ENCODE data around the gene CALM1.

CALM1 gene

GRCh38 chr14:90409209-90409730 lies 12.4 kb downstream of the CALM1 start:
- DNase-seq (ENCODE audit: low spot score) = no peak

GRCh38 chr14:90412058-90412457 lies 15.2 kb downstream of the CALM1 start:
- no peak for DNase-seq (ENCODE audit: low spot score)

DNA sequence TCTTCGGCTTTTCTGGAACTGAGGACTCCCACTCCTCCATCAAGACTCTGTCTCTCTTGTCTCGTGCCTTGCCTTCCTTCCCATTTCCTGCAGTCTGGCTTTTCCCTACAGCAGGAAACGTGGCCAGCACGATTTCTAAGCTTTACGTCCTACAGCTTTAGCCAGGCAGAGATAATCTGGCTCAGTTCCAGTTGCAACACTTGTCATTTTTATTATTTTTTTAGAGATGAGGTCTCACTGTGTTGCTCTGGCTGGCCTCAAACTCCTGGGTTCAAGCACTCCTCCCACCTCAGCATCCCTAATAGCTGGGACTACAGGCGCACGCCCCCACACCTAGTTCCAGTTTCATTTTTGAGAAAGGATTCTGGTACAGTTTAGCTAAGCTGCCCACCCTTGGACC lies 19.9 kb downstream of the CALM1 start:
- DNase-seq (ENCODE audit: low spot score) = no peak

DNA sequence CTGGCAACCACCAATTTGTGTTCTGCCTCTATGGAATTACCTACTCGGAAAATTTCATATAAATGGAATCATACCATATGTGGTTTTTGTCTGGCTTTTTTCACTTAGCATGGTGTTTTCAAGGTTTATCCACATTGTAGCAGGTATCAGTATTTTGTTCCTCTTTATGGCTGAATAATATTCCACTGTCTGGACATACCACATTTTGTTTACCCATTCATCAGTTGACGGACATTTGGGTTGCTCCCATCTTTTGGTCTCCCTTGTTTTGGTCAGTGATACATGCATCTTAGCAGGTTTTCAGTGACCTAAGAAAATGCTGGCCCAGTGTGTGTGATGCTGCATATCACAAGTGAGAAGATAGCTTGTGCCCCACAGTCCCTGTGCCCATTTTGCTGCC lies 21.2 kb downstream of the CALM1 start:
- no peak for DNase-seq (ENCODE audit: low spot score)

DNA sequence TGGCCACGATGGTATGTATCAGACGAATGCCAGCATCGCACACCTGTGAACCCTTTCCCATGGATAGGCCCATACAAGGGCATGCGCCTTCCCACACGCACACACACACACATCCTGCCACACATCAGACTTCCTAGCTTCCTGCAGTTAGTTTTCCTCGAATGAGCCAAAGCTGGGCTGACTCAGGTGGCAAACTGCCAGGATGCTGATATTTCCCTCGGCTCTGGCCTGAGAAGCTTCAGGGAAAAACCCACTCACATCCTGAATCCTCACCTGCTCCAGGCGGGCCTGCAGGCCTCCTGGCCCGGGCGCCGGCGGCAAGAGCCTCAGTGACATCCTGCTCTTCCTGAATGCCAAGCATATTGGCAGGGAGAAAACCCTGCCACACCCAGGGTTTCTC lies 22.4 kb downstream of the CALM1 start:
- DNase-seq (ENCODE audit: low spot score) = no peak

DNA sequence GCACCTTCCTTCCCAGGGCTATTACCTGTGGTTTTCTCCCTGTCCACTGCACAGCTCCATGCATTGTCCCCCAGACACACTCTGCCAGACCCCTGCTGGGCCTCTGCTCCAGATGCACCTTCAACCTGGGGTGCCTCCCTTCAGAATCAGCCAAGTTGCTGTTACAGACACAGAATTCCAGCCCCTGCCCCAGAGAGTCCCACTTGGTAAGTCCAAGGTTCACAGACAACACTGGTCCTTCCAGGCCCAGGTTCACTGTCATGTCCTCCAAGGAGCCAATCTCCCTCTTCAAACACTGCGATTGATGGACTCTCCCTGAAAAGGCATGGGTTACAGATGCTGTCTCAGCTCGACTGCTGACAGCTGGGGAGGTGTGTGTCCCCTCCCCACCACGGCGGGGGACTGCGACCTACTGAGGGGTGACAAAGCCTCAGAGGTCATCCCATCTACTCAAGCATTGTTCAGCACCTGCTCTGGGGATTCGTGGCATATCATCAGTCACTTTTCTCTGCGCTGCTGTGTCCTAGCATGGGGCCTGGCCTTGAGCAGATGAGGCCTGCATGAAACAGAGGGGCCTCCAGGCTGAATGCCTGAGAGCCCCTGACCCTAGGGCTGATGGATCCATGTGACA lies 24.3 kb downstream of the CALM1 start:
- no peak for DNase-seq (ENCODE audit: low spot score)

GRCh38 chr14:90421632-90422020 lies 24.8 kb downstream of the CALM1 start:
- DNase-seq (ENCODE audit: low spot score) = no peak

GRCh38 chr14:90423166-90423565 lies 26.3 kb downstream of the CALM1 start:
- DNase-seq (ENCODE audit: low spot score) = no peak

GRCh38 chr14:90424075-90424474 lies 27.2 kb downstream of the CALM1 start:
- DNase-seq (ENCODE audit: low spot score) = no peak

GRCh38 chr14:90424686-90425372 lies 28.0 kb downstream of the CALM1 start:
- DNase-seq (ENCODE audit: low spot score) = no peak

DNA sequence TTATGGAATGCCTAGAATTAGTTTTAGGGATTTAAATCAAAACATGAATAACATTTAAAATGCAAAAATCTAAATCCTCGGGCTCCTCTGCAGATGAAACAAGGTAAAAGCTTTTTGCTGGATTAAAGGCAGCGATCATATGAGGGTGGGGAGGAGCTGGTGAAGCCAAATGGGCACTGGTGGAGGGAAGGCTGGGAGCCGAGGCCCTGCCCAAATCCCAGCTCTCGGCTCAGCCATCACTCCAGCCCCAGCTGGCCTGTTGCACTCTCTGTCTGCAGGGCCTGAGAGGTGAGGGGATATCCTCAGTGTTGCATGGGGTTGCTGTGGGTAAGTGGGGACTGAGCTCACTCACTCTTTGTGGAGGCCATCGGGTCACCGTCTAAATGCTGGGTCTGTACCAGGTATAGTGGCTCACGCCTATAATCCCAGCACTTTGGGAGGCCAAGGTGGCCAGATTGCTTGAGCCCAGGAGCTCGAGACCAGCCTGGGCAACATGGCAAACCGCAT lies 28.6 kb downstream of the CALM1 start:
- no peak for DNase-seq (ENCODE audit: low spot score)

GRCh38 chr14:90426031-90426540 lies 29.3 kb downstream of the CALM1 start:
- DNase-seq (ENCODE audit: low spot score) = no peak

DNA sequence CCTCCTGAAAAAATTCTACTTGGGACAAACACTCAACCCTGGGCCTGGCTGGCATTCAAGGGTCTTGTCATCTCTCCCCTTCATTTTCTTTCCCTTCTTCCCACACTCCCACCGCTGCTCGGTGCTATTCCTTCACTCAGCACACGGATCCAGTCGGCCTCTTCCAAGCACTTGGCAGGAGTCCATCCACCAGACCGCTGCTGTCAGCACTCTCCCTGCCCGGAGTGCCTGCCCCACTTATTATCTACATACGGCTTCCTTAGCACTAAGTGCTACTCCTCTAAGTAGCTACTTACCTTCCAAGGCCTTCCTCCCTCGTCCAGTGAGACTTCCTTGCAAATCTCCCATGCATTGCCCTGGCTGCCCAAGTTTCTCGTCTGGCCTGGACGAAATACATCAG lies 29.8 kb downstream of the CALM1 start:
- DNase-seq (ENCODE audit: low spot score) = no peak

- DNase-seq (ENCODE audit: low spot score) = no peak
These were observed 31.1 kb downstream of the CALM1 start for GRCh38 chr14:90427848-90428426.

GRCh38 chr14:90428676-90429075 lies 31.8 kb downstream of the CALM1 start:
- no peak for DNase-seq (ENCODE audit: low spot score)

- DNase-seq (ENCODE audit: low spot score) = no peak
These were observed 32.4 kb downstream of the CALM1 start for GRCh38 chr14:90429236-90429635.

DNA sequence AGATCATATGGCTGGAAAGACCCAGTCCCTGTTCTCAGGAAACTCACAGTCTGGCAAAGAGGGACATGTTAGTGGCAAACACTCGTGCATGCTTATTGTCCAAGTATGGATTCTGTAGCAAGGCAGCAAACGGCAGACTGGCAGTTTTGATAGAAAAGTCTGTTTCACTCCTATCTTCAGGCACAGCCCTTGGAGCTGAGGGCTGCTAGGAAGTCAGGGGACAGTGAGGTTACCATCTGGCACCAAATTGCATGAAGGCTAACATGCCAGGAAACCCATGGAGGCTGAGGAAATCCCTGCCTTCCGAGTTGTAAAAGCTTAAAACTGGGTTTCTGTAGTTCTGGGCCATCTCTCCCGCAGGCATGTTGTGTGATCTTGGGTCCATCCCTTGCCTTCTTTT lies 32.9 kb downstream of the CALM1 start:
- no peak for DNase-seq (ENCODE audit: low spot score)

- DNase-seq (ENCODE audit: low spot score) = no peak
These were observed 37.7 kb downstream of the CALM1 start for GRCh38 chr14:90434370-90435020.

DNA sequence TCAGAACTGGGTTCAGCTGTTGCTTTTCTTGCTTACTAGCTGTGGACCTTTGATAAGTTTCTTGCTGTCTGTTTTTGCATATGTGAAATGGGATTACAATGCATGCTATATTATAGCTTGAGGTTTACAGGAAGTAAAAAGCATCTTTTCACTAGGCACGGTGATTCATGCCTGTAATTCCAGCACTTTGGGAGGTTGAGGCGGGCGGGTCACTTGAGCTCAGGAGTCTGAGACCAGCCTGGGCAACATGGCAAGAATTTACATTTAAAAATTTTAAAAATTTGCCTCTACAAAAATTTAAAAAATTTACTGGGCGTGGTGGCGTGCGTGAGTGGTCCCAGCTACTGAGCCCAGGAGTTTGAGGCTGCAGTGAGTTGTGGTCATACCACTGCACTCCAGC lies 42.0 kb downstream of the CALM1 start:
- no peak for DNase-seq (ENCODE audit: low spot score)

- no peak for DNase-seq (ENCODE audit: low spot score)
These were observed 43.2 kb downstream of the CALM1 start for GRCh38 chr14:90440021-90440451.

DNA sequence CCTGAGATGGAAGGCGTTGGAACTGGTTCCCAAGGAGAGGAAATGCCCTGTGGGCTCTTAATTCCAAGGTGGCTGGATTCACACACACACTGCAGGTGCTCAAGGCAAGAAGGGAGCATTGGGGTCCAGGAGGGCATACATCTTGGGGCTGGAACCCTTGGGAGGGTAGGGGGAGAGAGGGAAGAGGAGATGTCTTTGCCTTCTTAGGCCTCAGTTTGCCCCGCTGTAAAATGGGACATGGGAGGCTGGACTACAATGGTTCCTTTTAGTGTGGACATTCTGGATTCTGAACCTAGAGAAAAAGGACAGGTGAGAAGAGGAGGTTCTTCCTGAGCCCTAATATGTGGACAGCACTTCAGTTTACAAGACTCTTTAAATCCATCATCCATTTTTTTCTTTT lies 43.8 kb downstream of the CALM1 start:
- DNase-seq (ENCODE audit: low spot score) = no peak

GRCh38 chr14:90442388-90442787 lies 45.6 kb downstream of the CALM1 start:
- no peak for DNase-seq (ENCODE audit: low spot score)

Measured in HuH-7 (cell line).